Measurements from ENCODE around the gene MAP2K3. TPM values are rescaled to one million over a fixed set of nuclear protein-coding genes. Genes with fewer than 3 reads are reported as not detected.

The MAP2K3 gene
- total RNA-seq, 1 donor from 2014 or later = 68.3 TPM

- TF ChIP-seq CTCF (IDR thresholded peaks at IDR 0.05) = no peak
- no peak for ATAC-seq
- no peak overlapping the region for H3K27ac ChIP-seq
- peaks cover 11% of the 10 kb centered on the region for H3K4me1 ChIP-seq
- H3K4me3 ChIP-seq = no peak overlapping the region
- no peaks in the 10 kb centered on the region for H3K9me3 ChIP-seq
- no peak for DNase-seq
- intact Hi-C loops (cut with DNase I) = loop anchor here (10.0 kb wide), 1 partner anchor 147 kb away; the partner anchor contains the start of gene DHRS7B
- no peaks in the 10 kb centered on the region for H3K36me3 ChIP-seq
- no peaks in the 10 kb centered on the region for H3K27me3 ChIP-seq
These were observed 12.3 kb upstream of the MAP2K3 start for GRCh38 chr17:21272250-21272649.

GRCh38 chr17:21272881-21273792 lies 11.4 kb upstream of the MAP2K3 start:
- no peak for ATAC-seq
- Histone ChIP-seq H3K4me3 (no peak overlapping the region), H3K9me3 (no peaks in the 10 kb centered on the region), H3K27ac (no peak overlapping the region), H3K36me3 (no peaks in the 10 kb centered on the region), H3K27me3 (no peaks in the 10 kb centered on the region), H3K4me1 (peaks cover 11% of the 10 kb centered on the region)
- DNase-seq = no peak
- no peak for TF ChIP-seq CTCF (IDR thresholded peaks at IDR 0.05)
- intact Hi-C loops (cut with DNase I) = loop anchor here (10.0 kb wide), 1 partner anchor 148 kb away; the partner anchor contains the start of gene DHRS7B

- Histone ChIP-seq H3K9me3 (no peaks in the 10 kb centered on the region), H3K4me3 (peak overlapping the region; percentile 79), H3K27me3 (no peaks in the 10 kb centered on the region), H3K4me1 (peaks cover 27% of the 10 kb centered on the region), H3K27ac (peak overlapping the region; percentile 56), H3K36me3 (no peaks in the 10 kb centered on the region)
- intact Hi-C loops (cut with DNase I) = loop anchor here (10.0 kb wide), 1 partner anchor 150 kb away; the partner anchor contains the start of gene DHRS7B
- no peak for ATAC-seq
- no peak for DNase-seq
- TF ChIP-seq CTCF (IDR thresholded peaks at IDR 0.05) = no peak
These were observed 9.4 kb upstream of the MAP2K3 start for GRCh38 chr17:21275047-21275578.

- Histone ChIP-seq H3K27ac (peak overlapping the region; percentile 56), H3K9me3 (no peaks in the 10 kb centered on the region), H3K4me1 (peaks cover 27% of the 10 kb centered on the region), H3K4me3 (peak overlapping the region; percentile 79), H3K27me3 (no peaks in the 10 kb centered on the region), H3K36me3 (no peaks in the 10 kb centered on the region)
- peak; percentile 12 for TF ChIP-seq CTCF (IDR thresholded peaks at IDR 0.05)
- DNase-seq (peak; percentile 98), ATAC-seq (peak; percentile 95)
- intact Hi-C loops (cut with DNase I) = loop anchor here (10.0 kb wide), 1 partner anchor 151 kb away; the partner anchor contains the start of gene DHRS7B
These were observed 8.8 kb upstream of the MAP2K3 start for GRCh38 chr17:21275579-21276263.

GRCh38 chr17:21276264-21276588 lies 8.3 kb upstream of the MAP2K3 start:
- no peak for TF ChIP-seq CTCF (IDR thresholded peaks at IDR 0.05)
- ATAC-seq = no peak
- Histone ChIP-seq H3K9me3 (no peaks in the 10 kb centered on the region), H3K4me3 (peak overlapping the region; percentile 79), H3K27ac (peak overlapping the region; percentile 56), H3K4me1 (peaks cover 27% of the 10 kb centered on the region), H3K27me3 (no peaks in the 10 kb centered on the region), H3K36me3 (no peaks in the 10 kb centered on the region)
- no peak for DNase-seq
- intact Hi-C loops (cut with DNase I) = loop anchor here (10.0 kb wide), 1 partner anchor 151 kb away; the partner anchor contains the start of gene DHRS7B

Measured in upper lobe of right lung (tissue), 1 donor.